Endothelial cell of umbilical vein (primary cell): ENCODE data around the gene P2RX4. TPM values are rescaled to one million over a fixed set of nuclear protein-coding genes. Genes with fewer than 3 reads are reported as not detected.
A peak's percentile ranks its signal among the peaks of the same experiment; 100 is the strongest.

Experiments
- BruUV-seq: library from RNA; stranded (reverse); fragments of 400-500 nt; replicated peaks from 2 replicates; lab custom pipeline; 2021; lab: Mats Ljungman, UMichigan
- CTCF ChIA-PET: fragments of 300-600, 350-600 bp; sonication (Branson Sonifier 250); formaldehyde crosslinking; loops from one replicate; lab custom pipeline; 2021; ENCODE audit warnings: antibody characterized with exemption, inconsistent platforms; lab: Charles Lee
- POLR2A ChIA-PET: fragments of 300-600, 350-600 bp; sonication (Branson Sonifier 250); formaldehyde crosslinking; loops from one replicate; lab custom pipeline; 2021; ENCODE audit warnings: antibody characterized with exemption, inconsistent platforms; lab: Charles Lee
- DNase-seq: peaks from one replicate; pipeline ENCODE4 v3.0.0-alpha.2; 2011; ENCODE audit warnings: low read depth, low spot score
- FAIRE-seq: peaks from 2 replicates; lab custom pipeline; 2011; peaks lifted over from hg19 to GRCh38; lab: Jason Lieb, UNC
- H2AFZ ChIP-seq: 2 replicates; pipeline ENCODE4 v1.6.0; 2012; ENCODE audit warnings: low read depth, low read length, control low read depth, inconsistent platforms
- H3K27ac ChIP-seq: 2 replicates; pipeline ENCODE4 v1.5.1; 2011; ENCODE audit warnings: low read depth, mild to moderate bottlenecking, control low read depth, low read length, moderate library complexity; ENCODE audit not compliant: insufficient read depth
- H3K27me3 ChIP-seq, 2 experiments: 2 replicates each; pipeline versions ENCODE4 v1.6.0 to v1.6.1; 2011; ENCODE audit warnings: low read length in 2 of 2, mixed read lengths in 1 of 2; ENCODE audit not compliant: control insufficient read depth in 2 of 2, insufficient read depth in 2 of 2
- H3K36me3 ChIP-seq, 2 experiments: 2 replicates in 1 of 2; 3 replicates in 1 of 2; pipeline ENCODE4 v1.5.1; 2011; ENCODE audit warnings: low read length in 2 of 2, mild to moderate bottlenecking in 1 of 2, moderate library complexity in 1 of 2; ENCODE audit not compliant: control insufficient read depth in 2 of 2, insufficient read depth in 2 of 2; ENCODE audit errors: extremely low read depth in 1 of 2
- H3K4me1 ChIP-seq: 3 replicates; pipeline ENCODE4 v1.5.1; 2011; ENCODE audit warnings: mild to moderate bottlenecking, low read length; ENCODE audit not compliant: control insufficient read depth, insufficient read depth; ENCODE audit errors: extremely low read depth
- H3K4me2 ChIP-seq: 2 replicates; pipeline ENCODE4 v1.6.1; 2011; ENCODE audit warnings: low read length, control low read depth, mixed read lengths; ENCODE audit not compliant: insufficient read depth
- H3K4me3 ChIP-seq, 3 experiments: fragments of 200-600 bp in 1 of 3; sonication (generic), shearing (Covaris generic) in 1 of 3; replicated peaks in 1 of 3; 2 replicates each; pipeline ENCODE4 v1.5.1; 2011 to 2016; ENCODE audit warnings: control low read depth in 3 of 3, low read length in 3 of 3, mild to moderate bottlenecking in 2 of 3, inconsistent platforms in 1 of 3, low read depth in 1 of 3, moderate library complexity in 1 of 3; ENCODE audit not compliant: insufficient read depth in 1 of 3
- H3K79me2 ChIP-seq: 2 replicates; pipeline ENCODE4 v1.6.0; 2012; ENCODE audit warnings: low read length, inconsistent platforms; ENCODE audit not compliant: control insufficient read depth, insufficient read depth
- H3K9ac ChIP-seq: replicated peaks from 2 replicates; pipeline ENCODE3; 2011; ENCODE audit warnings: low read length, control low read depth; ENCODE audit not compliant: insufficient read depth; ENCODE audit errors: extremely low read depth
- H3K9me1 ChIP-seq: replicated peaks from 3 replicates; pipeline ENCODE4 v1.6.0; 2011; ENCODE audit warnings: mild to moderate bottlenecking, low read length; ENCODE audit not compliant: control insufficient read depth, insufficient read depth; ENCODE audit errors: extremely low read depth
- H3K9me3 ChIP-seq: replicated peaks from 2 replicates; pipeline ENCODE4 v1.5.1; 2012; ENCODE audit warnings: low read length, inconsistent platforms; ENCODE audit not compliant: control insufficient read depth, insufficient read depth
- H4K20me1 ChIP-seq: replicated peaks from 2 replicates; pipeline ENCODE3; 2011; ENCODE audit warnings: mild to moderate bottlenecking, low read length; ENCODE audit not compliant: control insufficient read depth, insufficient read depth; ENCODE audit errors: extremely low read depth
- EZH2 ChIP-seq: IDR thresholded peaks from 2 replicates; pipeline ENCODE4 v1.6.1; 2012; ENCODE audit warnings: borderline replicate concordance, low read depth, mild to moderate bottlenecking, moderate library complexity, low read length, inconsistent platforms; ENCODE audit not compliant: severe bottlenecking
- FOS ChIP-seq: IDR thresholded peaks from 2 replicates; pipeline ENCODE4 v1.6.1; 2011; ENCODE audit warnings: mild to moderate bottlenecking, low read length, moderate library complexity, borderline replicate concordance; ENCODE audit not compliant: insufficient read depth
- GATA2 ChIP-seq: IDR thresholded peaks from 2 replicates; pipeline ENCODE4 v1.7.0; 2011; ENCODE audit warnings: low read depth, mild to moderate bottlenecking, moderate library complexity, mixed read lengths, low read length; ENCODE audit not compliant: insufficient read length, insufficient read depth
- JUN ChIP-seq: IDR thresholded peaks from 2 replicates; pipeline ENCODE4 v1.6.1; 2011; ENCODE audit warnings: borderline replicate concordance, low read depth; ENCODE audit not compliant: insufficient read length, insufficient read depth
- MYC ChIP-seq: IDR thresholded peaks from one replicate; pipeline ENCODE4 v1.6.1; 2011; ENCODE audit warnings: mild to moderate bottlenecking, low read depth, low read length
- POLR2A ChIP-seq: IDR thresholded peaks from 2 replicates; pipeline ENCODE4 v1.6.1; 2012; ENCODE audit warnings: low read depth, mild to moderate bottlenecking, control low read depth, low read length
- POLR2AphosphoS5 ChIP-seq: IDR thresholded peaks from 2 replicates; pipeline ENCODE4 v1.6.1; 2012; ENCODE audit warnings: low read depth, mild to moderate bottlenecking, control low read depth, low read length, moderate library complexity; ENCODE audit not compliant: insufficient read depth
- dilution Hi-C: fragments of 300-500 bp; cut with MboI; formaldehyde crosslinking; loops from one replicate; pipeline ENCODE4 v1.15.0; 2019; ENCODE audit warnings: low sequenced_read_pairs; ENCODE audit not compliant: extremely low pct_ligation_motif_present
- intact Hi-C: fragments of 100-400 bp; cut with micrococcal nuclease; formaldehyde crosslinking; loops from one replicate; pipeline ENCODE4 v1.10.0; 2022
- polyA plus RNA-seq, 4 experiments: library from polyadenylated mRNA; depleted of rRNA in 3 of 4; stranded (reverse) in 3 of 4; unstranded in 1 of 4; fragments of >200 nt; gene quantifications; 2 replicates each; pipeline versions ENCODE4 v1.2.1 to v1.2.3, GENCODE V29; 2011 to 2012; ENCODE audit warnings: missing spikeins in 1 of 4
- total RNA-seq: library from RNA; stranded (reverse); gene quantifications from 2 replicates; pipeline ENCODE4 v1.2.3, GENCODE V29; 2021
- TF ChIP-seq, protein P1 (sequence below), 2 donors: IDR thresholded peaks; 1 replicate in 1 of 2; 2 replicates in 1 of 2; pipeline ENCODE4 v1.5.1; 2011; ENCODE audit warnings: low read length in 2 of 2, mild to moderate bottlenecking in 2 of 2, moderate library complexity in 2 of 2, control low read depth in 1 of 2, inconsistent platforms in 1 of 2, low read depth in 1 of 2; ENCODE audit not compliant: insufficient read depth in 1 of 2; ENCODE audit errors: extremely low read depth in 1 of 2
- TF ChIP-seq, protein P2 (sequence below): IDR thresholded peaks from 2 replicates; pipeline ENCODE4 v1.6.1; 2011; ENCODE audit not compliant: insufficient read depth, insufficient read length

Gene P2RX4
- total and polyA plus RNA-seq, 2 donors (not counting 3 experiments of a cell fraction or from before 2014, with no cell fraction given): 92.8 to 116 TPM

DNA sequence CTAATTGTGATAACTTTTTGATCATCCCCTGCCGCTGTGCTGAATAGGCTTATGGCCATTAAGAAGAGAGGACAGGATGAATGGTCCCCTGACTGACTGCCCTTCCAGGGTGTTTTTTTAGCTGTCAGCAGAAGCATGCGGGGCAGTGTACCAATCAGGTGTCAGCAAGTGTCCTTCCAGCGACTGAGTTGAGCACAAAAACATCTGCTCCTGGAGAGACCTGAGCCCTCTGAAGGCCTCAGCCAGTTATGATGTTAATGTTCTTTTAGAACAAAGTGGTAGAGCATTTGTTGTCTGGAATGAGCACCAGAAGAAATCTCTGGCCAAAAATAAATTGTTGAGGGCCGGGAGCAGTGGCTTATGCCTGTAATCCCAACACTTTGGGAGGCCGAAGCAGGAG, 39.8 kb upstream of the P2RX4 start:
- H3K9me3 ChIP-seq: no peaks in the 10 kb centered on the region
- intact Hi-C loops (loop anchor here (1.0 to 2.0 kb wide), 3 partner anchors 35 to 40 kb away; partner anchors contain the start of genes P2RX4 and P2RX7), dilution Hi-C loops (no loop called here)
- peak overlapping the region; percentile 64 for H3K27ac ChIP-seq
- H4K20me1 ChIP-seq: no peaks in the 10 kb centered on the region
- BruUV-seq: TSS peak; percentile 77
- no peak overlapping the region for H3K9ac ChIP-seq
- CTCF ChIA-PET: interaction anchor here (0.8 to 2.2 kb wide), 4 partner anchors 12 to 110 kb away, joined by 3 to 5 read pairs (median 4); no protein-coding TSS in a partner anchor
- TF ChIP-seq POLR2A (no peak), POLR2AphosphoS5 (no peak), JUN (no peak), GATA2 (no peak), FOS (no peak), EZH2 (no peak), MYC (no peak)
- TF ChIP-seq, protein P1, sequence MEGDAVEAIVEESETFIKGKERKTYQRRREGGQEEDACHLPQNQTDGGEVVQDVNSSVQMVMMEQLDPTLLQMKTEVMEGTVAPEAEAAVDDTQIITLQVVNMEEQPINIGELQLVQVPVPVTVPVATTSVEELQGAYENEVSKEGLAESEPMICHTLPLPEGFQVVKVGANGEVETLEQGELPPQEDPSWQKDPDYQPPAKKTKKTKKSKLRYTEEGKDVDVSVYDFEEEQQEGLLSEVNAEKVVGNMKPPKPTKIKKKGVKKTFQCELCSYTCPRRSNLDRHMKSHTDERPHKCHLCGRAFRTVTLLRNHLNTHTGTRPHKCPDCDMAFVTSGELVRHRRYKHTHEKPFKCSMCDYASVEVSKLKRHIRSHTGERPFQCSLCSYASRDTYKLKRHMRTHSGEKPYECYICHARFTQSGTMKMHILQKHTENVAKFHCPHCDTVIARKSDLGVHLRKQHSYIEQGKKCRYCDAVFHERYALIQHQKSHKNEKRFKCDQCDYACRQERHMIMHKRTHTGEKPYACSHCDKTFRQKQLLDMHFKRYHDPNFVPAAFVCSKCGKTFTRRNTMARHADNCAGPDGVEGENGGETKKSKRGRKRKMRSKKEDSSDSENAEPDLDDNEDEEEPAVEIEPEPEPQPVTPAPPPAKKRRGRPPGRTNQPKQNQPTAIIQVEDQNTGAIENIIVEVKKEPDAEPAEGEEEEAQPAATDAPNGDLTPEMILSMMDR (IDR thresholded peaks at IDR 0.05; ENCODE audit: extremely low read depth in 1 of 2, insufficient read depth in 1 of 2, low read depth in 1 of 2, low read length in 2 of 2): no peak
- TF ChIP-seq, protein P2, sequence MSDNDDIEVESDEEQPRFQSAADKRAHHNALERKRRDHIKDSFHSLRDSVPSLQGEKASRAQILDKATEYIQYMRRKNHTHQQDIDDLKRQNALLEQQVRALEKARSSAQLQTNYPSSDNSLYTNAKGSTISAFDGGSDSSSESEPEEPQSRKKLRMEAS: no peak
- H3K4me3 ChIP-seq: no peak overlapping the region
- DNase-seq (no peak), FAIRE-seq (peak; percentile 42)
- H3K36me3 ChIP-seq: no peaks in the 10 kb centered on the region
- no peaks in the 10 kb centered on the region for H3K79me2 ChIP-seq
- no peaks in the 10 kb centered on the region for H3K9me1 ChIP-seq
- H3K4me2 ChIP-seq: no peak overlapping the region
- POLR2A ChIA-PET: no interaction called here
- no peaks in the 10 kb centered on the region for H3K27me3 ChIP-seq
- H2AFZ ChIP-seq: no peak overlapping the region
- peaks cover 11% of the 10 kb centered on the region for H3K4me1 ChIP-seq
